Astrocyte (in vitro differentiated cells and primary cell): ENCODE data around the gene OSBPL9.

Experiments
- EZH2 ChIP-seq: IDR thresholded peaks from 2 replicates; pipeline ENCODE4 v1.6.1; 2012; ENCODE audit warnings: mild to moderate bottlenecking, low read length, inconsistent platforms; ENCODE audit not compliant: insufficient read depth
- TF ChIP-seq, protein P1 (sequence below): IDR thresholded peaks from 2 replicates; pipeline ENCODE4 v1.5.1; 2011; ENCODE audit warnings: low read depth, mild to moderate bottlenecking, inconsistent platforms, low read length, moderate library complexity; ENCODE audit not compliant: insufficient read depth

GRCh38 chr1:51635615-51636014, 18.7 kb downstream of the OSBPL9 start:
- TF ChIP-seq, protein P1, sequence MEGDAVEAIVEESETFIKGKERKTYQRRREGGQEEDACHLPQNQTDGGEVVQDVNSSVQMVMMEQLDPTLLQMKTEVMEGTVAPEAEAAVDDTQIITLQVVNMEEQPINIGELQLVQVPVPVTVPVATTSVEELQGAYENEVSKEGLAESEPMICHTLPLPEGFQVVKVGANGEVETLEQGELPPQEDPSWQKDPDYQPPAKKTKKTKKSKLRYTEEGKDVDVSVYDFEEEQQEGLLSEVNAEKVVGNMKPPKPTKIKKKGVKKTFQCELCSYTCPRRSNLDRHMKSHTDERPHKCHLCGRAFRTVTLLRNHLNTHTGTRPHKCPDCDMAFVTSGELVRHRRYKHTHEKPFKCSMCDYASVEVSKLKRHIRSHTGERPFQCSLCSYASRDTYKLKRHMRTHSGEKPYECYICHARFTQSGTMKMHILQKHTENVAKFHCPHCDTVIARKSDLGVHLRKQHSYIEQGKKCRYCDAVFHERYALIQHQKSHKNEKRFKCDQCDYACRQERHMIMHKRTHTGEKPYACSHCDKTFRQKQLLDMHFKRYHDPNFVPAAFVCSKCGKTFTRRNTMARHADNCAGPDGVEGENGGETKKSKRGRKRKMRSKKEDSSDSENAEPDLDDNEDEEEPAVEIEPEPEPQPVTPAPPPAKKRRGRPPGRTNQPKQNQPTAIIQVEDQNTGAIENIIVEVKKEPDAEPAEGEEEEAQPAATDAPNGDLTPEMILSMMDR: no peak
- TF ChIP-seq EZH2: no peak
